HFFc6 (cell line): ENCODE data around the gene LMX1B. TPM values are rescaled to one million over a fixed set of nuclear protein-coding genes. Genes with fewer than 3 reads are reported as not detected.

ENCODE experiments used
- DNase-seq: peaks from one replicate; pipeline ENCODE4 v3.0.0-alpha.2; 2018
- H3K27ac Mint-ChIP-seq: 2 replicates; pipeline ENCODE4 v1.8.0; 2020; ENCODE audit warnings: mild to moderate bottlenecking, mixed read lengths
- H3K27me3 Mint-ChIP-seq: 2 replicates; pipeline ENCODE4 v1.8.0; 2021; ENCODE audit warnings: mild to moderate bottlenecking, moderate library complexity, mixed read lengths; ENCODE audit not compliant: insufficient read depth
- H3K36me3 Mint-ChIP-seq: 2 replicates; pipeline ENCODE4 v1.8.0; 2021; ENCODE audit warnings: low read depth, mixed read lengths
- H3K4me1 Mint-ChIP-seq: 2 replicates; pipeline ENCODE4 v1.8.0; 2020; ENCODE audit warnings: low read depth, mixed read lengths
- H3K4me3 Mint-ChIP-seq: 2 replicates; pipeline ENCODE4 v1.8.0; 2020; ENCODE audit warnings: mild to moderate bottlenecking, moderate library complexity, mixed read lengths
- H3K9me3 Mint-ChIP-seq: 2 replicates; pipeline ENCODE4 v1.8.0; 2020; ENCODE audit warnings: mild to moderate bottlenecking, mixed read lengths
- CTCF ChIP-seq: fragments of 200-600 bp; sonication (generic); IDR thresholded peaks from 2 replicates; pipeline ENCODE4 v1.5.0; 2021; ENCODE audit warnings: antibody characterized with exemption, mild to moderate bottlenecking
- total RNA-seq, 6 experiments: library from RNA; stranded (reverse); fragmentation: NEBNext Ultra II Directional; extraction: Animal tissue kit (Norgen Biotek cat#: 25700); gene quantifications; 2 replicates in 1 of 6; 3 replicates in 5 of 6; pipeline ENCODE4 v1.2.3, GENCODE V29; 2021

The LMX1B gene
- total RNA-seq, 6 experiments from 2014 or later = not detected

GRCh38 chr9:126639318-126640000, 25.7 kb downstream of the LMX1B start:
- no peaks in the 10 kb centered on the region for H3K36me3 Mint-ChIP-seq
- no peaks in the 10 kb centered on the region for H3K4me1 Mint-ChIP-seq
- H3K4me3 Mint-ChIP-seq = no peak overlapping the region
- TF ChIP-seq CTCF = no peak
- peaks cover 55% of the 10 kb centered on the region for H3K27me3 Mint-ChIP-seq
- DNase-seq = no peak
- H3K27ac Mint-ChIP-seq = no peak overlapping the region
- no peaks in the 10 kb centered on the region for H3K9me3 Mint-ChIP-seq

GRCh38 chr9:126641118-126641851, 27.6 kb downstream of the LMX1B start:
- Mint-ChIP-seq H3K9me3 (no peaks in the 10 kb centered on the region), H3K4me3 (no peak overlapping the region), H3K27ac (no peak overlapping the region), H3K4me1 (no peaks in the 10 kb centered on the region), H3K27me3 (peaks cover 67% of the 10 kb centered on the region), H3K36me3 (no peaks in the 10 kb centered on the region)
- no peak for DNase-seq
- TF ChIP-seq CTCF = no peak

GRCh38 chr9:126642010-126642744, 28.4 kb downstream of the LMX1B start:
- Mint-ChIP-seq H3K4me1 (no peaks in the 10 kb centered on the region), H3K27ac (no peak overlapping the region), H3K4me3 (no peak overlapping the region), H3K36me3 (no peaks in the 10 kb centered on the region), H3K27me3 (peaks cover 74% of the 10 kb centered on the region), H3K9me3 (no peaks in the 10 kb centered on the region)
- TF ChIP-seq CTCF = no peak
- DNase-seq = no peak

- peaks cover 75% of the 10 kb centered on the region for H3K27me3 Mint-ChIP-seq
- H3K27ac Mint-ChIP-seq = no peak overlapping the region
- H3K9me3 Mint-ChIP-seq = no peaks in the 10 kb centered on the region
- no peaks in the 10 kb centered on the region for H3K36me3 Mint-ChIP-seq
- DNase-seq = no peak
- no peak for TF ChIP-seq CTCF
- no peak overlapping the region for H3K4me3 Mint-ChIP-seq
- H3K4me1 Mint-ChIP-seq = no peaks in the 10 kb centered on the region
Measured at GRCh38 chr9:126642839-126643238, 29.1 kb downstream of the LMX1B start.

GRCh38 chr9:126643945-126644527, 30.3 kb downstream of the LMX1B start:
- Mint-ChIP-seq H3K9me3 (no peaks in the 10 kb centered on the region), H3K4me1 (no peaks in the 10 kb centered on the region), H3K27ac (no peak overlapping the region), H3K4me3 (no peak overlapping the region), H3K36me3 (no peaks in the 10 kb centered on the region), H3K27me3 (peaks cover 79% of the 10 kb centered on the region)
- TF ChIP-seq CTCF = no peak
- DNase-seq = no peak
